Activated CD8-positive, alpha-beta T cell treated with anti-CD3 and anti-CD28 coated beads for 36 hours (primary cell): ENCODE measurements around the gene NFS1. TPM values are rescaled to one million over a fixed set of nuclear protein-coding genes. Genes with fewer than 3 reads are reported as not detected.
A peak's percentile ranks its signal among the peaks of the same experiment; 100 is the strongest.

Experiments used
- ATAC-seq: fragments of 200-7000 bp; cut with Tn5 transposase; one replicate; pipeline ENCODE4 v1.10.0; 2021; ENCODE audit warnings: mild to moderate bottlenecking, moderate library complexity
- CTCF ChIA-PET: fragments of 350-600 bp; sonication (Branson Sonifier 250); formaldehyde crosslinking; loops from one replicate; lab custom pipeline; 2021; ENCODE audit warnings: antibody characterized with exemption; lab: Charles Lee
- POLR2A ChIA-PET: fragments of 350-600 bp; sonication (Branson Sonifier 250); formaldehyde crosslinking; loops from one replicate; lab custom pipeline; 2021; ENCODE audit warnings: antibody characterized with exemption; lab: Charles Lee
- DNase-seq: peaks from one replicate; pipeline ENCODE4 v3.0.0-alpha.2; 2020
- H3K27ac Mint-ChIP-seq: one replicate; pipeline ENCODE4 v1.8.0; 2021; ENCODE audit warnings: mild to moderate bottlenecking, mixed read lengths
- H3K27me3 Mint-ChIP-seq: one replicate; pipeline ENCODE4 v1.8.0; 2021; ENCODE audit warnings: mixed read lengths
- H3K36me3 Mint-ChIP-seq: one replicate; pipeline ENCODE4 v1.8.0; 2021; ENCODE audit warnings: low read depth, mixed read lengths
- H3K4me1 Mint-ChIP-seq: one replicate; pipeline ENCODE4 v1.8.0; 2021; ENCODE audit warnings: low read depth, mixed read lengths
- H3K4me3 Mint-ChIP-seq: one replicate; pipeline ENCODE4 v1.8.0; 2021; ENCODE audit warnings: mild to moderate bottlenecking, moderate library complexity, mixed read lengths
- H3K9me3 Mint-ChIP-seq: one replicate; pipeline ENCODE4 v1.8.0; 2021; ENCODE audit warnings: mixed read lengths
- CTCF ChIP-seq: fragments of 200-600 bp; IDR thresholded peaks from one replicate; pipeline ENCODE4 v1.8.0; 2022; ENCODE audit warnings: antibody characterized with exemption, mild to moderate bottlenecking
- intact Hi-C: fragments of 100-400 bp; cut with micrococcal nuclease; formaldehyde crosslinking; loops from one replicate; pipeline ENCODE4 v1.10.0; 2022
- total RNA-seq, 2 experiments: library from RNA; stranded (reverse); gene quantifications; one replicate each; pipeline ENCODE4 v1.2.3, GENCODE V29; 2021

NFS1 gene
- total RNA-seq, 2 experiments from 2014 or later, result 39.7 to 40.8 TPM

- Mint-ChIP-seq H3K27ac (peak overlapping the region; percentile 82), H3K4me3 (peak overlapping the region; percentile 83), H3K4me1 (peaks cover 31% of the 10 kb centered on the region), H3K9me3 (no peaks in the 10 kb centered on the region), H3K27me3 (no peaks in the 10 kb centered on the region), H3K36me3 (peaks cover 49% of the 10 kb centered on the region)
- DNase-seq, result peak; percentile 16
- POLR2A ChIA-PET, result interaction anchor here (0.7 to 35.7 kb wide), 4 partner anchors 19 to 80 kb away, joined by 3 to 1214 read pairs (median 20); partner anchors contain the start of genes CPNE1, RBM12, RBM39 and SPAG4
- TF ChIP-seq CTCF, result no peak
- ATAC-seq, result peak; percentile 41
- CTCF ChIA-PET, result interaction anchor here (1.3 to 1.5 kb wide), 2 partner anchors 9 to 11 kb away, joined by 4 to 5 read pairs; no protein-coding TSS in a partner anchor
- intact Hi-C loops, result loop anchor here (5.0 kb wide), 1 partner anchor 34 kb away; no protein-coding TSS in a partner anchor
Measured at GRCh38 chr20:35698298-35699126, 640 bp downstream of the NFS1 start.

- DNase-seq (no peak), ATAC-seq (no peak)
- POLR2A ChIA-PET, result interaction anchor here (0.7 to 35.7 kb wide), 3 partner anchors 19 to 33 kb away, joined by 3 to 1214 read pairs (median 4); partner anchors contain the start of genes CPNE1, RBM12 and RBM39
- CTCF ChIA-PET, result no interaction called here
- Mint-ChIP-seq H3K4me1 (peaks cover 30% of the 10 kb centered on the region), H3K9me3 (no peaks in the 10 kb centered on the region), H3K27me3 (no peaks in the 10 kb centered on the region), H3K4me3 (peak overlapping the region; percentile 83), H3K36me3 (peaks cover 44% of the 10 kb centered on the region), H3K27ac (peak overlapping the region; percentile 82)
- intact Hi-C loops, result loop anchor here (5.0 kb wide), 1 partner anchor 35 kb away; no protein-coding TSS in a partner anchor
- no peak for TF ChIP-seq CTCF
Measured at GRCh38 chr20:35697696-35698297, 1.4 kb downstream of the NFS1 start.

- no peak for TF ChIP-seq CTCF
- Mint-ChIP-seq H3K36me3 (peaks cover 33% of the 10 kb centered on the region), H3K27me3 (no peaks in the 10 kb centered on the region), H3K27ac (no peak overlapping the region), H3K9me3 (no peaks in the 10 kb centered on the region), H3K4me3 (no peak overlapping the region), H3K4me1 (peaks cover 23% of the 10 kb centered on the region)
- ATAC-seq, result no peak
- ChIA-PET CTCF (no interaction called here), POLR2A (interaction anchor here (0.9 to 1.6 kb wide), 2 partner anchors 19 to 93 kb away, joined by 3 read pairs; no protein-coding TSS in a partner anchor)
- intact Hi-C loops, result loop anchor here (5.0 kb wide), 1 partner anchor 36 kb away; no protein-coding TSS in a partner anchor
- DNase-seq, result no peak
Measured at GRCh38 chr20:35695978-35696377, 3.2 kb downstream of the NFS1 start.

- ChIA-PET CTCF (no interaction called here), POLR2A (no interaction called here)
- Mint-ChIP-seq H3K4me1 (peaks cover 16% of the 10 kb centered on the region), H3K9me3 (no peaks in the 10 kb centered on the region), H3K27ac (no peak overlapping the region), H3K36me3 (peaks cover 32% of the 10 kb centered on the region), H3K27me3 (no peaks in the 10 kb centered on the region), H3K4me3 (no peak overlapping the region)
- no peak for DNase-seq
- TF ChIP-seq CTCF, result no peak
- ATAC-seq, result no peak
- intact Hi-C loops, result loop anchor here (5.0 kb wide), 1 partner anchor 37 kb away; no protein-coding TSS in a partner anchor
Measured at GRCh38 chr20:35695245-35695749, 3.9 kb downstream of the NFS1 start.
